Umbilical cord (tissue), 2 donors: Measurements from ENCODE around the gene CBY2. TPM values are rescaled to one million over a fixed set of nuclear protein-coding genes. Genes with fewer than 3 reads are reported as not detected.
"Not testable (repeated sequence)": the region's sequence is repeated elsewhere in the genome, so short reads cannot be mapped to it uniquely, and the experiment has no call there.

ENCODE experiments used
- DNase-seq: peaks from one replicate; pipeline ENCODE4 v3.0.0-alpha.2; 2015; ENCODE audit warnings: low spot score
- total RNA-seq: library from RNA; depleted of rRNA; stranded (reverse); fragments of >200 nt; gene quantifications from one replicate; pipeline ENCODE4 v1.2.3, GENCODE V29; 2014; ENCODE audit warnings: low replicate concordance; ENCODE audit not compliant: insufficient read depth

CBY2 gene
- total RNA-seq, 1 donor from 2014 or later: 2.2 TPM

- DNase-seq: no peak
Observed at GRCh38 chr13:45747071-45747470, 45.0 kb downstream of the CBY2 start.

- peak; percentile 67 for DNase-seq
Observed at GRCh38 chr13:45748941-45749759, 47.0 kb downstream of the CBY2 start.

GRCh38 chr13:45750566-45750965 lies 48.4 kb downstream of the CBY2 start:
- DNase-seq: no peak

GRCh38 chr13:45751885-45752284 lies 49.8 kb downstream of the CBY2 start:
- no peak for DNase-seq

GRCh38 chr13:45752510-45752909 lies 50.4 kb downstream of the CBY2 start:
- DNase-seq: no peak

- not testable (repeated sequence) for DNase-seq
Observed at GRCh38 chr13:45756498-45756897, 54.4 kb downstream of the CBY2 start.

GRCh38 chr13:45757589-45757988 lies 55.5 kb downstream of the CBY2 start:
- DNase-seq: not testable (repeated sequence)

- no peak for DNase-seq
Observed at GRCh38 chr13:45763419-45763818, 61.3 kb downstream of the CBY2 start.

Other genes with a start within 250 kb of the CBY2 start
- 40.4 TPM for gene COG3, start 237.4 kb upstream of the CBY2 start, total RNA-seq
- not detected for gene ERICH6B, start 86.6 kb upstream of the CBY2 start, total RNA-seq
- gene SIAH3, start 149.4 kb downstream of the CBY2 start, total RNA-seq: 2.9 TPM